ENCODE results near the gene SHPK.

SHPK gene

GRCh38 chr17:3632287-3632686 is 3.8 kb downstream of the SHPK start:
- in situ Hi-C loops (cut with MboI; ENCODE audit: low sequenced_read_pairs): loop anchor here (25.0 kb wide), 1 partner anchor 595 kb away; no protein-coding TSS in a partner anchor

GRCh38 chr17:3630781-3631180 is 5.3 kb downstream of the SHPK start:
- in situ Hi-C loops (cut with MboI; ENCODE audit: low sequenced_read_pairs): loop anchor here (25.0 kb wide), 1 partner anchor 593 kb away; no protein-coding TSS in a partner anchor

- in situ Hi-C loops (cut with MboI; ENCODE audit: low sequenced_read_pairs): loop anchor here (25.0 kb wide), 1 partner anchor 590 kb away; no protein-coding TSS in a partner anchor
Observed at GRCh38 chr17:3627769-3628167, 8.3 kb downstream of the SHPK start.

GRCh38 chr17:3626831-3627768 is 8.9 kb downstream of the SHPK start:
- in situ Hi-C loops (cut with MboI; ENCODE audit: low sequenced_read_pairs): loop anchor here (25.0 kb wide), 1 partner anchor 590 kb away; no protein-coding TSS in a partner anchor

GRCh38 chr17:3622977-3623594 is 13.0 kb downstream of the SHPK start:
- in situ Hi-C loops (cut with MboI; ENCODE audit: low sequenced_read_pairs): no loop called here

GRCh38 chr17:3621146-3621720 is 14.8 kb downstream of the SHPK start:
- in situ Hi-C loops (cut with MboI; ENCODE audit: low sequenced_read_pairs): no loop called here

- in situ Hi-C loops (cut with MboI; ENCODE audit: low sequenced_read_pairs): no loop called here
Observed at GRCh38 chr17:3615160-3615870, 20.7 kb downstream of the SHPK start.

GRCh38 chr17:3613124-3613523 is 22.9 kb downstream of the SHPK start:
- in situ Hi-C loops (cut with MboI; ENCODE audit: low sequenced_read_pairs): no loop called here

GRCh38 chr17:3610523-3610922 is 25.5 kb downstream of the SHPK start:
- in situ Hi-C loops (cut with MboI; ENCODE audit: low sequenced_read_pairs): no loop called here

- in situ Hi-C loops (cut with MboI; ENCODE audit: low sequenced_read_pairs): no loop called here
Observed at GRCh38 chr17:3609689-3610088, 26.4 kb downstream of the SHPK start.

- in situ Hi-C loops (cut with MboI; ENCODE audit: low sequenced_read_pairs): no loop called here
Observed at GRCh38 chr17:3603870-3604259, 32.2 kb downstream of the SHPK start.

GRCh38 chr17:3603119-3603869 is 32.8 kb downstream of the SHPK start:
- in situ Hi-C loops (cut with MboI; ENCODE audit: low sequenced_read_pairs): no loop called here

- in situ Hi-C loops (cut with MboI; ENCODE audit: low sequenced_read_pairs): no loop called here
Observed at GRCh38 chr17:3602499-3602898, 33.6 kb downstream of the SHPK start.

- in situ Hi-C loops (cut with MboI; ENCODE audit: low sequenced_read_pairs): no loop called here
Observed at GRCh38 chr17:3600529-3601205, 35.4 kb downstream of the SHPK start.

- in situ Hi-C loops (cut with MboI; ENCODE audit: low sequenced_read_pairs): no loop called here
Observed at GRCh38 chr17:3598078-3598477, 38.0 kb downstream of the SHPK start.

GRCh38 chr17:3596804-3597464 is 39.1 kb downstream of the SHPK start:
- in situ Hi-C loops (cut with MboI; ENCODE audit: low sequenced_read_pairs): no loop called here

- in situ Hi-C loops (cut with MboI; ENCODE audit: low sequenced_read_pairs): no loop called here
Observed at GRCh38 chr17:3594976-3595375, 41.1 kb downstream of the SHPK start.

- in situ Hi-C loops (cut with MboI; ENCODE audit: low sequenced_read_pairs): no loop called here
Observed at GRCh38 chr17:3594051-3594800, 41.8 kb downstream of the SHPK start.

All from HL-60/S4 treated with retinoic acid at 250 ng/mL for 4 days and 3 days (cell line).